ENCODE results near the gene ZNF530.

GRCh38 chr19:57641715-57642234 is 42.1 kb downstream of the ZNF530 start:
- TF ChIP-seq EZH2 (IDR thresholded peaks at IDR 0.05; ENCODE audit: insufficient read depth, poor library complexity, severe bottlenecking) (no peak), EZH2phosphoT487 (IDR thresholded peaks at IDR 0.05; ENCODE audit: insufficient read depth, low read depth) (no peak)
